Measurements from ENCODE around the gene PGA3.
"Not testable (repeated sequence)": the region's sequence is repeated elsewhere in the genome, so short reads cannot be mapped to it uniquely, and the experiment has no call there.

The PGA3 gene

DNA sequence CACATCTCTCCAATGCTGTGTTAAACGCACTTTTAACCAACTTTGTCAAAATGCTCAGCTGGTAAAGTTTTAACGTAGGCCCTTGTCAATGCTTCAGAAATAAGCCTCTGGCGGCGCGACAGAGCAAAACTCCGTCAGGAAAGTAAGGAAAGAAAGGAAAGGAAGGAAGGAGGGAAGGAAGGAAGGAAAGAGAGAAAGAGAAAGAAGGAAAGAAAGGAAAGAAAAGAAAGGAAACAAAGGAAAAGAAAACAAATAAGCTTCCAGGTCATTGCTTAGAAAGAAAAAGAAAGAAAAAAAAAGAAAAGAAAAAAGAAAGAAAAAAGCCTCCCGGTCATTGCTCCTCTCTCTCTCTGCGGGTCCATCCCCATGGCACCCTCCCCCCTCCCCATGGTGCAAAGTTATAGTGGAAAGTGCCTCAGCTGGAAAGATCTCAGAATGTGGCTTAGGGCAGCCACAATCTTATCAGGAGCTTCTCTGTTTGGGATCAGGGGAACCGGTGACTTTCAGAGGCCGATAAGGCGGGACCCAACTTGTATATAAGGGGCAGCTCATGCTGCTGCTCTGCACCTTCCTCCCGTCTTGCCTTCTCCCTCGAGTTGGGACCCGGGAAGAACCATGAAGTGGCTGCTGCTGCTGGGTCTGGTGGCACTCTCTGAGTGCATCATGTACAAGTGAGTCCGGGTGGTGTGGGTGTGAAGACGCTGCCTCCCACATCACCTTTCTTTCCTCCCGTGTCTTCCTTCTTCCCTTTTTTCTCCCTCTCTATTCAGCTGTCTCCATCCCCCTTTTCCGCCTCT is at the start of gene PGA3:
PGA3 (plus strand) TSS at position 566 of the 797 bp plus-strand sequence; CDS start at position 616, 50 bp downstream.
- not testable (repeated sequence) for DNase-seq

DNA sequence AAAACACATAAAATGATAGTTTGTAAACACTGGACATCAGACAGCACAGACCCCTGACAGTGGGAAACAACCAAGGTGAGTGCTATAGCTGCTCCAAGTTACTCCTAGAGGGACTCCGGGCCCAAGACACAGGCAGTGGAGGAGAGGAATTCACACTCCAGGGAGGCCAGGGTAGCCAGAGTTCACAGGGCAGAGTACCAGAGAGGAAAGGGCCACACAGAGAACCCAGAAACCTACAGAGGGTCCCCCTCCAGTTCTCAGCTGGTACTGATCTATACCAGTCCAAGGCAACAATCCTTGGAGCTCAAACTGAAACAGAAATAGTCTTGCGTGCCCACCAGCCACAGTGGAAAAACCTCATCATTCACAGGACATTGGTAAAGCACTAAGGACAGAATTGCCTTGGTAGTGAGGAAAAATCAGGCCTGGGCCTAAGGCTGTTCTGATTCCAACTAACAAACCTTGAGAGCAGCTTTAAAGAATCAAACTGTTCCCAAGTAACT is 49.7 kb upstream of the PGA3 start:
- no peak for DNase-seq

DNA sequence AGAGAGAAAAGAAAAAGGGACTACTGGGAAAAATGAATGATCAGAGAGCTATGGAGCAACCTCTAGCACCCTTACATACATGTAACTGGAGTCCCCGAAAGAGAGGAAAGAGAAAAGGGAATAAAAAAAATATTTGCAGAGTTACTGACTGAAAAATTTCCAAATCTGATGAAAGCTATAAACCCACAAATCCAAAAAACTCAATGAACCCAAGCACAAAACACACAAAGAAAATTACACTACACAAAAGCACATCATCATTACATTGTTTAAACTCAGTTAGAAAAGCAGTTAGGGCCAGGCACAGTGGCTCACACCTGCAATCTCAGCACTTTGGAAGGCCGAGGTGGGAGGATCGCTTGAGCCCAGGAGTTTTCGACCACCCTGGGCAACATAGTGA is 48.8 kb upstream of the PGA3 start:
- DNase-seq, result no peak

DNA sequence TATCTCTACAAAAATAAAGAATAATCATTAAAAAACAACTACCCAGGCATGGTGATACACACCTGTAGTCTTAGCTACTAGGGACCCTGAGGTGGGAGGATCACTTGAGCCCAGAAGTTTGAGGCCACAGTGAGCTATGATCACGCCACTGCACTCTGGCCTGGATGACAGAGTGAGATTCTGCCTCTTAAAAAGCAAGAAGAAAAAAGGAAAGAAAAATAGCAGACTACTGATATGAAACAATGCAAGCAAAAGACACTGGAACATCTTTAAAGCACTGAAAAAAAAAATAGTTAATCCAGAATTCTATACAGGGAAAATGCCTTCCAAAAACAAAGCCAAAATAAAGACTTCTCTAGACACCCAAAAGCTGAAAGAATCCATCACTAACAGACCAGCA is 48.0 kb upstream of the PGA3 start:
- DNase-seq, result no peak

DNA sequence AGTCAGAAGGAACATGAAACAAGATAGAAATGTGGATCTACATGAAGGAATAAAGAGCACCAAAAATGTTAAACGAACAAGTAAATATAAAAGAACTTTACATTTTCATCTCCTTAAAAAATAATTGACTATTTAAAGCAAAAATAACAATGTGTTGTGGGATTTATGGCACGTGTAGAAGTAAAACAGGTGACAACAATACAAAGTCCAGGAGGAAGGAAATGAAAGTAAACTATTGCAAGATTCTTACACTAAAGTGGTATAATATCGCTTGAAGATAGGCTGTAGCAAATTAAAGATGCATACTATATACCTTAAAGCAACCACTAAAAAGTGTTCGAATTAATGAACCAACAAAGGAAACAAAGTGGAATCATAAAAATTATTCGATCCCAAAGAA is 47.6 kb upstream of the PGA3 start:
- no peak for DNase-seq

DNA sequence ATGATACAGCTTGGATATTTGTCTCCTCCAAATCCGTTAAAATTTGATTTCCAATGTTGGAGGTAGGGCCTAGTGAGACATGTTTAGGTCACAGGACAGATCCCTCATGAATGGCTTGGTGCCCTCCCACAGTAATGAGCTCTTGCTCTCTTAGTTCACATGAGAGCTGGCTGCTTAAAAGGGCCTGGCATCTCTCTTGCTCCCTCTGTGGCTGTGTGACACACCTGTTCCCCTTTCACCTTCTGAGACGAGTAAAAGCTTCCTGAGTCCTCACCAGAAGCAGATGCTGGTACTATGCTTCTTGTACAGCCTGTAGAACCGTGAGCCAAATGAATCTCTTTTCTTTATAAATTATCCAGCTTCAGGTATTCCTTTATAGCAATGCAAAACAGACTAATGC is 45.6 kb upstream of the PGA3 start:
- DNase-seq, result no peak

DNA sequence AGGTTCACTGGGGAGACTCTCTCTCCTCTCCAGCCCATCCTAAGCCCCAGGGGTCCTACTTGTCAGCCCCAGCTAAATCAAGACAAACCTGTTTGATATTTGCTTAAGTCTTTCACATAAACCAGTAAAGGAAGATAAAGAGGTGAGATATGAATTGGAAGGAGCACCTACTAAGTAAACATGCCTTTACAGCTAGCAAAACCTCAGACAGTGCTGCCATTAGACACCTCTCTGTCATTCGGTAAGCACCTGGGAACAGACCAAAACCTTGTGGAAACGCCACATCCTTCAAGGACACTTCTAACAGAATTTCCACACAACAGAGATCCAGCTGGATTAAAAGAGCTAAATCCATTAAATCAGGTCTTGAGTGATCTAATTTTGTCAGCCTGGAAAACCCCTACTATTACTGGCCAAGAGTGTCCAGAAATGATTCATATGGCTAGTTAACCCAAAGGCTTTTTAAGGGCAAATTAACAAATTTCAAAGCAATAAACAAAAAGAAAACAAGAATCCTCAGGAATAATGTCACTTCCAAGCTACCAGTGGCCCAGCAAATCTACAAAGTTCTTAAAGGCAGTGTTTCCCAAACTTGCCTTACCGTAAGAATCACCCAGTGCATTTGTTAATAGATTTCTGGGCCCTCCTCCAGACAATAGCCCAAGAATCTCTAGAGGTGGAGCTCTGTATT is 44.5 kb upstream of the PGA3 start:
- no peak for DNase-seq

DNA sequence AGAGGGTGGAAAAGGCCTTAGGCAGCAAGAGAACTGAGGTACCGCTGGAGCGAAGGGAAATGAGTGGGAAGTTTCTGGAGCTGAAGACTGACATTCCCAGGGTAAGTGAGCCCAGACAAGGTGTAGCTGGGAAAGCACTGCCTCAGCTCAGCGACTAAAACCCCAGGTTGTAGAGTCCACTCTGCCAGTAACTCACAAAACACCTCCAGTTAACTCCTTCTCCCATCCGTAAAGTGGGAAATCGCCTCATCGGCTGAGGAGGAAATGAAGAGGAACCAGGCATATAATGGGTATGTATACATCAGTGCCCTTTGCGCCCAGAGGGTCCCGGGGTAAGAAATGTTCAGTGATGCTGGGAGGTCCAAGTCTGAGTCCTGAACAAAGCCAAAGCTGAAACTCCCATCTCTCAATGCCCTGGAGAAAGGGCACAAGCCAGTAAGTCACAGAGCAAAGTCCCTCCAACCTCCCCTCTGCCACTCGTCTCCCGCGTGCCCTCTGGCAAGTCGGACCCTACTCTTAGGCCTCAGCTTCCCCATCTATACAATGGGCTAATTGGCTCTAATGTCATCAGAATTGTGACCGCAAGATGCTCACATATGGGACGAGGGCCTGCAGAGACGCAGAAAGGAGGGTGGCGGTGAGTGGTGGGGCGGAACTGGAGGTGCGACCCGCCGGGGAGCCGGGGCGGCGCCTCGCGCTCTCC is 42.7 kb upstream of the PGA3 start:
- no peak for DNase-seq

DNA sequence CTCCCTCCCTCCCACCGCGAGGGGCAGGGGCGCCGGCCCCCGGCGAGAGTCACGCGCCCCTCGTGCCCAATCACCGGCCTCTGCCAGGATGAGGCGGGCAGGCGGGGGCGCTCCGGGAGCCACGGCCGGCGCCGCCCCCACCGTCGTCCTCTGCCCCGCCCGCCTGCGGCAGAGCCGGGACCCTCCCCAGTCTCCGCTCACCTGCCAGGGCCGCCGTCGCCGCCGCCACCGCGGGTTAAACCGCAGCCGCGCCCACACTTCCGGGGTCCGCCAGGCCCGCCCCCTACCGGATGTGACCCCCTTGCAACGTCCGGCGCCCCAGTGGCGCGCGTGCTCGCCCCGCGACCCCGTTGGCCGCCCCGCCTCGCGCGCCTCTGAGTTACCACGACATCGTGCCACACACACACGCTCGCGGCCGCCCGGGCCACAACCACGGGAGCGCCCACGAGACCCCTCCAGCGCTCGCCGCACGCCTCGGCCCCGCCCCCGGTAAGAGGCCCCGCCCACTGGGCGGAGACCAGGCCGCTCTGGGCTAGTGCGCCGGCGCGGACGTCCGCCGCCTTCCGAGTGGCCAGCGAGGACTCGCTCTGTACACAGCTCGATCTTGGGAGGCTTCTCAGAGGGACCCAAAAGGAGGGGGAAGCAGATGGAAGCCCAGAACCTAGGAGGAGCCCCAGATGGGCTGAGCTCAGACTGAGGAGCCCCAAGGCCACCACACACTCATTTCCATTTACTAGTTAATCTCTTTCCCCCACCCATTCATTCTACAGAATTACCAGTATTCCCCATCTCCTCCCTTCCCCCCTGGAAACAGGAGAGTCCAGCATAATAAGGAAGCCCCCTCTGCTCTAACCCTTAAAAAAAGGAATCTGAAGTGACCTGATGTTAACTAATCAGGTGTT is 41.9 kb upstream of the PGA3 start, which contains the start of gene VPS37C:
VPS37C (minus strand) TSS at position 237 of the 902 bp plus-strand sequence. CDS start 22,597 bp downstream, outside the sequence.
- DNase-seq, result peak; percentile 85

DNA sequence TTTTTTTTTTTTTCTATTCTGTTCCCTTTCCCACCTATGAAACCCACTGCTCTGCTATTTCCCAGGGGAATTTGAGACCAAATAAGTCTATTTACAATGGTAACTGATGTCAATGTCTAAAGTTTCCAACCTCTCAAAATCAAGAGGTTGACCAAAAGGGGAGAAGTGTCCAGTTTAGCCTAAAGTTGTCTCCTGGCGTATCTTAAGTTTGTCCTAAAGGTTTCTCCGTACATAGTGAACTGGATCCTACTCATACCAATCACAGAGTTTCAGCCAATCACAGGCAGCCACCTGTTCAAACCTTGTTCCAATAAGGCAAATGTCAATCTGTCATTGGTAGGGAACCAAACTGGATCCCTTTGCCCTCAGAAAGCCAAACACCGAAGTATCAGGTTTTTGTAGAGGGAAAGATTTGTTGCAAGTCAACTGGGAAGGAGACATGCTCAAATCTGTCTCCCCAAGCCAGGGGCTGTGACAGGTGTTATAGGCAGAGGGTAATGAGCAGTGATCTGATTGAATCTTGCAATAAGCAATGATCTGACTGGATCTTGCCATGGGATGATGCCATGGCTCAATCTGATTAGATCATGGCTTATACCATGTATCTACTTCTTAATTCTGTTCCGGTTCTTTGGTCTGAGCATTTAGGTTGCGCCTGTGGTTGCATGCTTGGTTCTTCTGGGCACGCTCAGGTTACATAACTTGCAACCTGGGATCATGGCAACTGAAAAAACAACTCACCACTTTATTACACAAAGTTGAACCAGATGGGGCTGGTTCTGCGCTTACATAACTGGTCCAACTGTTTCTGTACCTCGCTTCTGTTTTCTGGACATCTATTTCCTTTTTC is 41.0 kb upstream of the PGA3 start:
- DNase-seq, result peak; percentile 38

DNA sequence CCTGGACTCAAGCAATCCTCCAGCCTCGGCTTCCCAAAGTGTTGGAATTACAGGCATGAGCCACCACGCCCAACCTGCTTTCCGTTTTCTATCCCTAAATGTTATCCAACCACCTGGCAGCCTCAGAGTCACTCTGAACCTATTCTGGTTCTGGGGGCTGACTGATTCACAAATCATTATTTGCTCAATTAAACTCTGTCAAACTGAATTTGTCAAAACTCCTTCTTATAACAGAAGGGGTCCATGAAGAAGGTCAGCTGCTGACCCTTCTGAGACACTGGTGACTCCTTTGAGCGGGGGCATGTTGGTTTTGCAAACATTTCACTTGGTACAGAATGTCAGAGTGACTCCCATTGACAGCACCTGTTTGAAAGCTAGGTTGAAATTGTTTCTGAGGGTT is 40.3 kb upstream of the PGA3 start:
- no peak for DNase-seq

DNA sequence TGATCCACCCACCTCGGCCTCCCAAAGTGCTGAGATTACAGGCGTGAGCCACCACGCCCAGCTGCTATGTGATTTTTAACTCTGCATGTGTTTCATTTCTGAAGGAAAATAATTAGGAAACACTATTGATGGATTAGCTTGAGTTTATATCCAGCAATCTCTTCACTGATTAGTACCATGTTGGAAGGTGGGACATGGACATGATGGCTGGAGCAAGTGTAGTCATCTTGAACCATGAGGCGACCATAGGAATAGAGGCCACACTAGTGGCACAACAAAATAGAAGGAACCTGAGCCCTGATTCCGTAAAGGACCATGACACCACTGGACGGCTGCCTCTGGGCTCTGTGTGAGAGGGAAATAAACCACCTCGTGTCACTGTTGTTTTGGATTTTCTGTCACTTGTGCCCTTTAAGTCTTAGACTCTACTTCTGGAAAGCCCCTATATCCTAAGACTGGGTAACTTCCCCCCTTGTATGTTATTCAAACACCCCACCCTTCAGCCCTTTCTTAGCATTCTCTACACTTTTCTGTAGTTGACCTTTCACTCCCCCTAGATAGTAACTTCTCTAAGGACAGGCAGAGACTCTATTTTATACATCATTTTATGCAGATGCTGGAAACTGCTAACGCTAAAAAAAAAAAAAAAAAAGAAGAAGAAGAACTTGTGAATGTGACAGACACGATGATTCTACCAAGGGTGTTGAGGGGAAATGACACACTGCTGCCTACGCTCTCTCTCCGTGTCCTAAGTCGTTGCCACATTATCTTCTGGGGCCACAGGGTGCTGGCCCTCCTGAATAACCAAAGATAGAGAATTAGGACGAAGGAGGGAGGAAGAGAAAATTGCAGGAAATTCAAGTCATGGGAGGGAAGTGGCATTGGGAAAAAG is 39.4 kb upstream of the PGA3 start:
- no peak for DNase-seq

DNA sequence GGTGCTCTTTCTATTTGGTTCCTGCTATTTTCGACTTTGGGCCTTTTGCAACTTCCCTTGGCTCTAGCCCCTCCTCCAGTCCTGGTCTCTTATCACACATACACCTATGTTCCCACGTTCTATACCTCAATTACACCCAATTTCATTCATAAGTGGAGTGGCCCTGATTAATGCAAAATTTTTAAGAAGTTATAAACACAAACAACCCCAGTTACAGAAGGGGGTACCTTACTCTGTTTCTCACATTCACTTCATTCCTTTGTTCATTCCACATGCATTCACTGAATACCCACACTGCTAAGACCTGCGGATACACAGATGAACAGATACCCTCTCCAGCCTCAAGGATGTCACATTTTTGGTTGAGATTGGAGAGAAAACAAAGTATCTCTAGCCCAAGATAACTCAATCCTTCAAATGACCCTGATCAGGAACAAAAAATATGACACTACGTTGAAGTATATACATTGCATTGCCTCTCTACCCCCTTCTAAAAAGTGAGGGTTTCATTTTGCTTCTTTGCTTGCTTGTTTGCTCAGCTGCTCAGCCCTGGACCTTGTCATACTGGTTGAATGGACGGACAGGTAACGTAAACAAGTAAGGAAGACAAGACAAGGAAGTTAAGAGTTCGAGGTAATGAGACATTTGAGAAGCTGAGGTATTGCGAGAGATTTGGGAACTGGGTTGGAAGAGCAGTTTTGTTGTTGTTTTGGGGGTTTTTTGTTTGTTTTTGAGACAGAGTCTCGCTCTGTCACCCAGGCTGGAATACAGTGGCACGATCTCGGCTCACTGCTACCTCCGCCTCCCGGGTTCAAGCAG is 38.5 kb upstream of the PGA3 start:
- DNase-seq, result no peak

DNA sequence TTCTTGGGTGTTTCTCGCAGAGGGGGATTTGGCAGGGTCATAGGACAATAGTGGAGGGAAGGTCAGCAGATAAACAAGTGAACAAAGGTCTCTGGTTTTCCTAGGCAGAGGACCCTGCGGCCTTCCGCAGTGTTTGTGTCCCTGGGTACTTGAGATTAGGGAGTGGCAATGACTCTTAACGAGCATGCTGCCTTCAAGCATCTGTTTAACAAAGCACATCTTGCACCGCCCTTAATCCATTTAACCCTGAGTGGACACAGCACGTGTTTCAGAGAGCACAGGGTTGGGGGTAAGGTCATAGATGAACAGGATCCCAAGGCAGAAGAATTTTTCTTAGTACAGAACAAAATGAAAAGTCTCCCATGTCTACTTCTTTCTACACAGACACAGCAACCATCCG is 37.5 kb upstream of the PGA3 start:
- DNase-seq, result not testable (repeated sequence)

DNA sequence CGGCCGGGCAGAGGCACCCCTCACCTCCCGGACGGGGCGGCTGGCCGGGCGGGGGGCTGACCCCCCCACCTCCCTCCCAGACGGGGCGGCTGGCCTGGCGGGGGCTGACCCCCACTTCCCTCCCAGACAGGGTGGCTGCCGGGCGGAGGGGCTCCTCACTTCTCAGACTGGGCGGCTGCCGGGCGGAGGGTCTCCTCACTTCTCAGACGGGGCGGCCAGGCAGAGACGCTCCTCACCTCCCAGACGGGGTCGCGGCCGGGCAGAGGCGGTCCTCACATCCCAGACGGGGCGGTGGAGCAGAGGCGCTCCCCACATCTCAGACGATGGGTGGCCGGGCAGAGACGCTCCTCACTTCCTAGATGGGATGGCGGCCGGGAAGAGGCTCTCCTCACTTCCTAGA is 37.0 kb upstream of the PGA3 start:
- DNase-seq, result not testable (repeated sequence)

DNA sequence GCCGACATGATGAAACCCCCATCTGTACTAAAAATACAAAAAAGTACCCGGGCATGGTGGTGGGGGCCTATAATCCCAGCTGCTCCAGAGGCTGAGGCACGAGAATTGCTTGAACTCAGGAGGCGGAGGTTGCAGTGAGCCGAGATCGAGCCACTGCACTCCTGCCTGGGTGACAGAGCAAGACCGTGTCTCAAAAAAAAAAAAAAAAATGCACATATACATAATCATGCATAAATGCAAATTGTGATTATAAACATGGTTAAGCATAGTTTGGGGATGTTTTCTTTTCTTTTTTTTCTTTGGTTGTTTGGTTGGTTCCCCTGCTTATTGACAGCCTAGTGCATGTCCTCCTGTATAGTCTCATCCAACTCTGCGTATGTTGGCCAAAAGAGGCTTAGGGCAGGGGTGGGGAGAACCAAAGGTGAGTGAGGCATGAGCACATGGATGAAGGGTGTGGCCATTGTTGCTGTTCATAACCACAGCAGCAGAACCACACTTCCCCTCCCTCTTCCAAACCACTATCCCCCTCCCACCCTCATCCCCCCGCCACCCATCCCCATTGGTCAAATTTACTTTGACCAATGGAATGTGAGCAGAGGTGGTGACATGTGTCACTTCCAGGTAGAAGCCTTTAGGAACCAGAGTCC is 35.1 kb upstream of the PGA3 start:
- DNase-seq, result no peak

DNA sequence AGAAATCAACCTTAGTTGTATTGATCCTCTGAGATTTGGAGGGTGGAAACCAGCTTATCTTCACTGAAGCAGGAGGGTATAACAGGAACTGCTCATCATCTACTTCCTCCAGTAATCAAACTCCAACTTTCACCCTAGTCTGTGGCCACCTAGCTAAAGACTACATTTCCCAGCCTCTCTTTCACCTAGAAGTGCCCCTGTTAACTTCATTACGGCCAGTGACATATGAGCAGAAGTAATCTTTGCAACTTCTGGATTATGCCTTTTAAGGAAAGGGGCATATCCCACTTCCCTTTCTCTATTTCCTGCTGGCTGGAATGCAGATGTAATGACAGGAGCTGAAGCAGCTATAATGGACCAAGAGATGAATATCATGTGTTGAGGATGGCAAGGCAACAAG is 34.5 kb upstream of the PGA3 start:
- no peak for DNase-seq

DNA sequence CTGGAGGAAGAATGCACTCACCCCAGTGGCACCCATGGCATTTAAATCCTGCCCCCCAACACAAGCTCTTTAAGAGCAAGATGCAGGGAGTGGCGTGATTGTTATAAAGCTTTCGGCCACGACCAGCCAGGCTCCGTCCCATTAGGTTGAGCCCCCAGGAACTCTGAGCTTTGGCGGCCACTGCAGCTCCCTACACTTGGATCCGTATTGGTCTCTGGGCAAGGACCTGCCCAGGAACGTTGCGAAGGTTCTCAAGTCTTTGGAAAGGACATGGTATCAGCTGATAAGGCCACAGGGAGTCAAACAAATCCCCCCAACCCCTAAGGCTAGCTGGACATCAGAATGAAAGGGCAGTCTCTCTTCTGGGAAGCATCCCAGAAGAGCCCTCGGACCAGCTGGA is 32.7 kb upstream of the PGA3 start:
- DNase-seq, result no peak

DNA sequence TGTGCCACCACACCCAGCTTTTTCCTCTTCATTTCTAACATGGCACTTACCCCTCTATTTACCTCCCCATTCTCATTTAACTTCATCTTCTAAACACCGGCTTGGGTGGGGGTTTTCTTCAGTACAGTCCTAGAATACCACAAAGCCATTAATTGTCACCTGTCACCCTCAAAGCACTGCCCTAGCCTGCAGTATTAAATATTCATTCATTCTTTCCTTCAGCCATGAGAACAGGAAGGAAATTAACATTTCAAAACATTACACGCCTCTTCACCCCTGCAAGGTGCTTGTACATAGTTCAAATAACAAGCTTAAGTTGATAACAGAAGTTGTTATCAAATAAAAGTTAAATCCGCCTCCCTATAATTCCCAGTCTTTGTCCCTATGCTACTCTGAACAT is 31.4 kb upstream of the PGA3 start:
- no peak for DNase-seq

Measured in NCI-H526 treated with DMSO at 0.1 percent for 48 hours (cell line).